Skin epidermis (tissue), 12 donors: ENCODE measurements around the gene DUSP2.
"Not testable (repeated sequence)": the region's sequence is repeated elsewhere in the genome, so short reads cannot be mapped to it uniquely, and the experiment has no call there.

Experiments
- H3K27ac ChIP-seq, 21 experiments: fragments of 200-600 bp; sonication (generic) in 11 of 21; one replicate each; pipeline ENCODE4 v1.5.0; 2020; ENCODE audit warnings: mild to moderate bottlenecking in 3 of 21, inconsistent platforms in 2 of 21, moderate library complexity in 2 of 21
- H3K4me3 ChIP-seq, 7 experiments: fragments of 200-600 bp; sonication (generic) in 2 of 7; one replicate each; pipeline ENCODE4 v1.5.0; 2020; ENCODE audit warnings: inconsistent platforms in 2 of 7, mild to moderate bottlenecking in 2 of 7, moderate library complexity in 1 of 7

DUSP2 gene

DNA sequence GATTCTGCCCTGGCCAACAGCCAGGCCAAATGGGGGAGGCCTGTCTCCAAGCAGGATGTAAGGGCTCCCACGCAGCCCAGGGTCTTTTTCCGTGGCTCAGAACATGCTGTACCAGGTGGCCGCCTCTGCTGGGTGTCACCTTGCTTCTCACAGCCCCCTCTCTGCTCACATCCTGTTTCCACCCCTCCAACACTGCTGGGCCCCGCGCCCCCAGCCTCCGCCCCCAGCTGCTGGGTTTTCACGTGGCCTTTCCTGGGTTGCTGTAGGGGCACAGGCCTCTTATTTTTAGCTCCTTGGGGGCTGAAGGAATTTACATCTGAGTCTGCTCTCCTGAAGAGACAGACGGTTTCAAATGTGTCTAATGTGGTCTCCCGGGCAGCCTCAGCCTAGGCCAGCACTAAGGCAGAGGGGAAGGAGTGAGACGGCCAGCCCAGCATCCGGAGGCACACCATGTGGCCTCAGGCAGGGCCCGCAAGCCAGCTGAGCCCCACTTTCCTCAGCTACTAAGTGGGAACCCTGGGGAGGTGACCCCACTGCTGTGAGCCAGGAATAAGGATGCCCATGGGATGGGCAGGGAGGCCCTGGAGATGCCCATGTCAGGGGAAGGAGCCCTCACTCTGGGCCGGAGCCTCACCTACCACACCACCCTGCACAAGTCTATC lies 18.7 kb upstream of the DUSP2 start:
- peak overlapping the region in 14 of 21 experiments; percentile 6 to 92 (median 71) for H3K27ac ChIP-seq

DNA sequence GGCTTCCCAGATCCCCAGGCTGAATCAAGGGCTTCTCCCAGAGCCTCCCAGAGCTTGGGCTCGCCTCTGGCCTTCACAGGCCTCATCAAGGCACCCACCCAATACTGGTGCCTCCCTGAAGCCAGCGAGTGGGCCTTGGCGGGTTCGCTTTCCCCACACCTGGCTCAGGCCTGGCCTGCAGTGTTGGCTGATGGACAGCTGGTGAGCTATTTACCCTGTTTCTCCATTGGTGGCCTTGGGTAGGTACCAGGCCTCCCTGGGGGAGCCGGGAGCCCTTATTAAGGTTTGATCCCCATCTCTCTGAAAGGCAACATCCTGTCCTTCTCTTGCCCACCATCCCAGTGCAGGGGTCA lies 18.2 kb upstream of the DUSP2 start:
- Histone ChIP-seq H3K27ac (peak overlapping the region in 13 of 21 experiments; percentile 16 to 92 (median 74)), H3K4me3 (no peak overlapping the region)

More for the DNA sequence above, 18.7 kb upstream of the DUSP2 start:
- H3K4me3 ChIP-seq = no peak overlapping the region

GRCh38 chr2:96161898-96162297 lies 16.7 kb upstream of the DUSP2 start:
- H3K27ac ChIP-seq = peak overlapping the region in 3 of 21 experiments; percentile 82 to 92 (median 88)
- no peak overlapping the region for H3K4me3 ChIP-seq

DNA sequence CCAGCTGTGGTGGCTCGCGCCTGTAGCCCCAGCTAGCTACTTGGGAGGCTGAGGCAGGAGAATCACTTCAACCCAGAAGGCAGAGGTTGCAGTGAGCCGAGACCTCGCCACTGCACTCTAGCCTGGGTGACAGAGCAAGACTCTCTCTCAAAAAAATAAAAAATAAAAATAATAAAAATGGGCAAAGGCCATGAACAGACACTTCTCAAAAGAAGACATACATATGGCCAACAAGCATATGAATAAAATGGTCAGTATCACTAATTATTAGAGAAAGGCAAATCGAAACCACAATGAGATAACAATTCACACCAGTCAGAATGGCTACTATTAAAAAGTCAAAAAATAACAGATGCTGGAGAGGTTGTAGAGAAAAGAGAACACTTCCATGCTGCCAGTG lies 15.1 kb upstream of the DUSP2 start:
- not testable (repeated sequence) for H3K4me3 ChIP-seq
- peak overlapping the region in 1 of 21 experiments; percentile 86 for H3K27ac ChIP-seq

GRCh38 chr2:96159084-96159830 lies 14.0 kb upstream of the DUSP2 start:
- peak overlapping the region in 8 of 21 experiments; percentile 13 to 86 (median 72) for H3K27ac ChIP-seq
- H3K4me3 ChIP-seq = no peak overlapping the region

- no peak overlapping the region for H3K4me3 ChIP-seq
- peak overlapping the region in 11 of 21 experiments; percentile 13 to 86 (median 60) for H3K27ac ChIP-seq
Measured at GRCh38 chr2:96158554-96158940, 13.3 kb upstream of the DUSP2 start.

DNA sequence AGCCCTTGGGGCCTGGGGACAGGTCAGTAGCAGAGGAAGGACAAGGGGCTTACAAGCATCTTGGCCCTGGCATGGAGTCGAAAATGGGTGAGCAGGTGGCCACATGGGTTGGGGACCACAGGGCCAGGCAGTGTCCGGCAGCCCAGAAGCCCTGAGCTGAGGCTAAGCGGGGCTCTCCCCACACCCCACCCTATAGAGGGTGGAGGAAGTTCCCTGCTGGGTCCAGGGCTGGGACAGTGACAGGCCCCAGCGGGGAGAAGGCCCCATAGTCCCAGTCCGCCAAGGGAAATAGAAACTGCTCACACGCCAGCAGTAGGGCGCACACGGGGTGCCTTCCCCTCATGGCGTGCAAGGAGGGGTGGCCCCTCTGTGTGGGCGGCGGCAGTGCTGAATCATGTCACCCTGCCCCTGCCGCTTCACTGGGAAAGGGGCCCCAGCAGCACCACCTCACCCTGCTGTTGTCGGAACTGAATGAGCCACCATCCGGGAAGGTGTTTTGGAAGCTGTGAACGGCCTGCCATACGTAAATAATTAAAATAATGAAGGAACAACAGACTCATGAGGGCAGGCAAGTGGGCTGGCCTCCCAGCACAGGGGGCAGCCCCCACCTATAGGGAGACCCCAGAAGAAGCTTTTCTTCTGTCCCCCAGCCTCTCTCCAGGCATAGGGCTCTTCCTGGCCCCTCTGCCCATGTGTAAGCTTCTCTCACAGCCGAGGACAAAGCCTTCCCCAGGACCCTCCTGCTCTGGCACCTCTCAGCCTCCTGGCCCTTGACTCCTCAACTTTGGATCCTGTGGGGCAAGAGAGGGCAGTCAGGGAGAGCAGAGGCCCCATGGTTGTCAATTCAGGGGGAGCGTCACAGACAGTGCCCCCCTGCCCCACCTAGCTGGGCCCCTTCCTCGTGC lies 12.7 kb upstream of the DUSP2 start:
- Histone ChIP-seq H3K27ac (peak overlapping the region in 12 of 21 experiments; percentile 13 to 86 (median 64)), H3K4me3 (no peak overlapping the region)

GRCh38 chr2:96156926-96157648 lies 11.8 kb upstream of the DUSP2 start:
- H3K27ac ChIP-seq = peak overlapping the region in 9 of 21 experiments; percentile 57 to 86 (median 70)
- H3K4me3 ChIP-seq = no peak overlapping the region

DNA sequence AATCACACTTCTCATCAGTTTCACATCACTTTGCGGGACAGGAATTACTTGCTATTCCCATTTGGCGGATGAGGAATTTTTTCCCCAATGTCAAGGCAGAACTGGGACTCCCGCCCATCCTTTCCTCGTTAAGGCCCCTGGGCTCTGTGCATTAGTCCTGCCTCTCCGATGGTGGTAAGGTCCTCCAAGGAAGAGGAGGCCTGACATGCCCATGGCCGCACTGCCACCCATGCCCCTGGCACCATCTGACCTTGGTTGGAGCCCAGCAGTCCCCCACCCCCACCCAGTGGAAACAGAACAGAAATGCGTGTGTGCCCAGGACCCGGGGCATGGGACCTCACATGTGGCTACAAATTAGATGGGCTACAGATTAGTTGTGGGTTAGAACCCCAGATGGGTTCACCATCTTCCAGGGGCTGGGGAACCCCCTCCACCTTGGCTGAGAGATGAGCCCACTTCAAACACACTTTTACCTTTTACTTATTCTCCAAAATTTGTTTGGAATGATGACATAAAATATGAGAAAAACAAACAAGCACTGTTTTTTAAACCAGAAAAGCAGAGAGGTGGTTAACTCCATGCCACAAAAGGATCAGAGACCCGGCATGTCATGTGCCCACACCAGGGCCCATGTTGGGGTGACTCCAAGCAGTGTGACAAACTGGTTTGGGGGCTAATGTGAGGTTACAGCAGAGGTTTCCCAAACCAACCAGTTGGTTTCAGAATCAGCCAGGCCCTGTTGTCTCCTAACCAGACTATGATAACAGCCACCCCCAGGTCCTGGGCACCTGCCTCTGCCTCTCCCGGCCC lies 11.0 kb upstream of the DUSP2 start:
- Histone ChIP-seq H3K27ac (peak overlapping the region in 3 of 21 experiments; percentile 70 to 86 (median 81)), H3K4me3 (no peak overlapping the region)

- Histone ChIP-seq H3K4me3 (no peak overlapping the region), H3K27ac (no peak overlapping the region)
Measured at GRCh38 chr2:96154506-96155380, 9.5 kb upstream of the DUSP2 start.

GRCh38 chr2:96153991-96154431 lies 8.8 kb upstream of the DUSP2 start:
- H3K4me3 ChIP-seq = no peak overlapping the region
- no peak overlapping the region for H3K27ac ChIP-seq

DNA sequence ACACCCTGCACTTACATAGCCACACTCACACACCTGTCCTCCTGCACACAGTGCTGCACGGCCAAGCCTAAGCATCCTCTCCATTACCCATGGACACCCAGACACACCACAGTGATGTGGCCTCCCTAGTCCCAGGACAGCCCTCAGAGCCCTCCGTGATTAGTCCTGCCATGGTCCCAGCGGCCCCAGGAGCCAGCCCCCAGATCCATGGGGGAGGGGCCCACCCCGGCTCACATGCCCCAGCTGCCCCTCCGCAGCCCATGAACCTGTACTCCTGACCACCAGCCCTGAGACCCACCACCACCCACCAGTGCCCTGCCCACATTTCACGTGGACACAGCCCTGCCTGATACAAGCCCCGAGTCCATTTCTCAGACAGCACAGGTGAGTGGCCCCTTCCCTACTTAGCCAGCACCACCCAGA lies 8.1 kb upstream of the DUSP2 start:
- no peak overlapping the region for H3K4me3 ChIP-seq
- H3K27ac ChIP-seq = no peak overlapping the region

DNA sequence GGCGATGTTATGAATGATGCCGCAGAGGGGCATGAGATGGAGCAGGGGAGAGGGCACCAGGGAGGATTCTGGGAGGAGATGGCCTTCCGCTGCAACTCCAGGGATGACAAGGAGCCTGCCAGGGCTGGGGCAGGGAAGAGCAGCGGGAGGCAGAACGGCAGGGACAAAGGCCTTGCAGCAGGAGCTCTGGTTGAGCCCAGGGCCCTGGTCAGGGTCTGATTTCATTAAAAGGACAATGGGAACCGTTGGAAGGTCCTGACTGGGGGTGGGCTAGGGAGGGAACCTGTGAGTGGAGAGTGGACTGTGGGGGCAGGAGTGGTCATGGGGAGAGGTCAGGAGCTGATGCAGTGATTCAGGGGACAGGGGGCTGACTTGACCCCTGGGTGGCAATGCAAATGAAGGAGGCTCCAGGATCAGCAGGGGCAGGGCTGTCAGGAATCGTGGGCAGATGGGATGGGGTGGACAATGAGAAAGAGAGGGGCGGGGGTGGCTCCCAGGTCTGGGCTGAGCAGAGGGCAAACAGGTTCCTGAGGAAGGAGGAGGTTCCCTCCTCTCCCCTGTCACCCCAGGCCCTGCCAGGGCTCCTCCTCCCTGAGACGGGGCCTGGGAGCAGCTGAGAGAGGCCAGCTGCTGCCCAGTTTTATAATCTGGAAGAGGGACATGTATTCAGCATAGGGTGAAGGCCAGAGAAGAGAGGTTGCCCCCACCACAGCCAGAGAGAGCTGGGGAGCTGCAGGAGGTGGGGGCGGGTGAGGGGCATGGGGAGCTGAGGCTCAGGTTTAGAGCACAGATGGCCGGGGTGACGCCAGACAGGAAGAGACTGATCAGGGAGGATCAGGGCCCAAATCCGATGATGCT lies 7.3 kb upstream of the DUSP2 start:
- H3K27ac ChIP-seq = no peak overlapping the region

GRCh38 chr2:96151595-96152303 lies 6.5 kb upstream of the DUSP2 start:
- Histone ChIP-seq H3K4me3 (no peak overlapping the region), H3K27ac (no peak overlapping the region)

More for the DNA sequence above, 7.3 kb upstream of the DUSP2 start:
- no peak overlapping the region for H3K4me3 ChIP-seq

GRCh38 chr2:96150791-96151594 lies 5.8 kb upstream of the DUSP2 start:
- no peak overlapping the region for H3K27ac ChIP-seq
- no peak overlapping the region for H3K4me3 ChIP-seq
